Measurements from ENCODE around the gene MRPS6. TPM values are rescaled to one million over a fixed set of nuclear protein-coding genes. Genes with fewer than 3 reads are reported as not detected.

Gene MRPS6
- total RNA-seq, result 10 to 100 TPM; 54.8 to 67.2 TPM
- long read RNA-seq, transcript MRPS6-201 (3 exons, 990 nt), result major isoform, 22 of 26 reads
- long read RNA-seq, partial matches to known transcripts, result 0 of 26 reads
- long read RNA-seq, other reads (novel, unspliced or antisense), result 4 of 26 reads

GRCh38 chr21:34073032-34073748 lies at the start of gene MRPS6, which contains the start of gene SLC5A3:
MRPS6 (plus strand) TSS chr21:34073578; CDS start chr21:34073701, 123 bp downstream.
SLC5A3 (plus strand) TSS chr21:34073578; CDS start chr21:34095199, 21,621 bp downstream.
- ATAC-seq (peak; percentile 85 to 88), DNase-seq (peak; percentile 89)

GRCh38 chr21:34023691-34024373 lies 49.5 kb upstream of the MRPS6 start:
- no peak for DNase-seq
- intact Hi-C loops (cut with DNase I), result no loop called here
- ATAC-seq, result no peak

More at GRCh38 chr21:34073032-34073748, at the start of gene MRPS6, which contains the start of gene SLC5A3:
- intact Hi-C loops (cut with DNase I), result loop anchor here in 1 of 2 donors (10.0 kb wide), 2 partner anchors 128 to 132 kb away; no protein-coding TSS in a partner anchor

- intact Hi-C loops (cut with DNase I), result no loop called here
- ATAC-seq, result no peak
- DNase-seq, result no peak
Measured at GRCh38 chr21:34024374-34024693, 49.0 kb upstream of the MRPS6 start.

GRCh38 chr21:34027721-34028461 lies 45.5 kb upstream of the MRPS6 start:
- DNase-seq (no peak), ATAC-seq (no peak)
- intact Hi-C loops (cut with DNase I), result no loop called here

GRCh38 chr21:34029743-34030528 lies 43.4 kb upstream of the MRPS6 start:
- intact Hi-C loops (cut with DNase I), result no loop called here

GRCh38 chr21:34031835-34032370 lies 41.5 kb upstream of the MRPS6 start:
- ATAC-seq (no peak), DNase-seq (no peak)
- intact Hi-C loops (cut with DNase I), result no loop called here

More at GRCh38 chr21:34029743-34030528, 43.4 kb upstream of the MRPS6 start:
- peak; percentile 85 to 96 for ATAC-seq
- peak; percentile 53 for DNase-seq

GRCh38 chr21:34034369-34035014 lies 38.9 kb upstream of the MRPS6 start:
- ATAC-seq (no peak), DNase-seq (no peak)
- intact Hi-C loops (cut with DNase I), result no loop called here

- DNase-seq, result no peak
- ATAC-seq, result no peak
- intact Hi-C loops (cut with DNase I), result no loop called here
Measured at GRCh38 chr21:34035619-34036354, 37.6 kb upstream of the MRPS6 start.

- no peak for DNase-seq
- no peak for ATAC-seq
- intact Hi-C loops (cut with DNase I), result no loop called here
Measured at GRCh38 chr21:34037009-34037795, 36.2 kb upstream of the MRPS6 start.

- no peak for DNase-seq
- intact Hi-C loops (cut with DNase I), result no loop called here
- ATAC-seq, result peak in 1 of 2 donors; percentile 34
Measured at GRCh38 chr21:34039678-34040382, 33.5 kb upstream of the MRPS6 start.

- intact Hi-C loops (cut with DNase I), result no loop called here
Measured at GRCh38 chr21:34042735-34043134, 30.6 kb upstream of the MRPS6 start.

GRCh38 chr21:34043333-34043732 lies 30.0 kb upstream of the MRPS6 start:
- no peak for ATAC-seq
- DNase-seq, result no peak
- intact Hi-C loops (cut with DNase I), result no loop called here

More at GRCh38 chr21:34042735-34043134, 30.6 kb upstream of the MRPS6 start:
- DNase-seq (no peak), ATAC-seq (no peak)

- ATAC-seq (no peak), DNase-seq (no peak)
- intact Hi-C loops (cut with DNase I), result no loop called here
Measured at GRCh38 chr21:34046917-34047316, 26.5 kb upstream of the MRPS6 start.

- intact Hi-C loops (cut with DNase I), result no loop called here
- ATAC-seq, result no peak
- no peak for DNase-seq
Measured at GRCh38 chr21:34047835-34048234, 25.5 kb upstream of the MRPS6 start.

- intact Hi-C loops (cut with DNase I), result no loop called here
- ATAC-seq (no peak), DNase-seq (no peak)
Measured at GRCh38 chr21:34052171-34052570, 21.2 kb upstream of the MRPS6 start.

GRCh38 chr21:34054259-34054658 lies 19.1 kb upstream of the MRPS6 start:
- ATAC-seq, result no peak

More at GRCh38 chr21:34054259-34054658, 19.1 kb upstream of the MRPS6 start:
- DNase-seq, result no peak
- intact Hi-C loops (cut with DNase I), result no loop called here
